ENCODE measurements around the gene VPS26A. TPM values are rescaled to one million over a fixed set of nuclear protein-coding genes. Genes with fewer than 3 reads are reported as not detected.
A peak's percentile ranks its signal among the peaks of the same experiment; 100 is the strongest.

Gene VPS26A
- total and polyA plus RNA-seq, 2 donors from 2014 or later: 38.9 to 52.5 TPM

GRCh38 chr10:69078311-69078710 is 45.7 kb upstream of the VPS26A start:
- no peaks in the 10 kb centered on the region for H3K4me1 ChIP-seq (ENCODE audit: control insufficient read depth in 2 of 3, insufficient read depth in 2 of 3, low read depth in 1 of 3, low read length in 3 of 3)
- intact Hi-C loops (cut with DNase I): no loop called here
- no peak for TF ChIP-seq CTCF (IDR thresholded peaks at IDR 0.05; ENCODE audit: borderline replicate concordance, extremely low read depth, insufficient read depth)
- DNase-seq (no peak), FAIRE-seq (no peak)
- no peak overlapping the region for H3K9ac ChIP-seq (ENCODE audit: low read length in 3 of 3)
- no peaks in the 10 kb centered on the region for H3K36me3 ChIP-seq (ENCODE audit: control insufficient read depth in 2 of 3, insufficient read depth in 3 of 3, low read length in 3 of 3)
- no peak overlapping the region for H3K27ac ChIP-seq (ENCODE audit: low read depth in 2 of 2, low read length in 2 of 2)
- no peaks in the 10 kb centered on the region for H3K9me3 ChIP-seq (ENCODE audit: control insufficient read depth in 2 of 3, insufficient read depth in 1 of 3, low read length in 3 of 3)
- no peaks in the 10 kb centered on the region for H3K27me3 ChIP-seq (ENCODE audit: control insufficient read depth, insufficient read depth, low read length)
- H3K4me3 ChIP-seq (ENCODE audit: low read length in 3 of 3): no peak overlapping the region

GRCh38 chr10:69080226-69080625 is 43.8 kb upstream of the VPS26A start:
- TF ChIP-seq CTCF (IDR thresholded peaks at IDR 0.05; ENCODE audit: borderline replicate concordance, extremely low read depth, insufficient read depth): no peak
- Histone ChIP-seq H3K4me3 (ENCODE audit: low read length in 3 of 3) (no peak overlapping the region), H3K9me3 (ENCODE audit: control insufficient read depth in 2 of 3, insufficient read depth in 1 of 3, low read length in 3 of 3) (no peaks in the 10 kb centered on the region), H3K9ac (ENCODE audit: low read length in 3 of 3) (no peak overlapping the region), H3K27me3 (ENCODE audit: control insufficient read depth, insufficient read depth, low read length) (no peaks in the 10 kb centered on the region), H3K4me1 (ENCODE audit: control insufficient read depth in 2 of 3, insufficient read depth in 2 of 3, low read depth in 1 of 3, low read length in 3 of 3) (no peaks in the 10 kb centered on the region), H3K27ac (ENCODE audit: low read depth in 2 of 2, low read length in 2 of 2) (no peak overlapping the region), H3K36me3 (ENCODE audit: control insufficient read depth in 2 of 3, insufficient read depth in 3 of 3, low read length in 3 of 3) (no peaks in the 10 kb centered on the region)
- intact Hi-C loops (cut with DNase I): no loop called here
- no peak for FAIRE-seq
- no peak for DNase-seq

GRCh38 chr10:69086001-69086509 is 37.9 kb upstream of the VPS26A start:
- peak in 1 of 5 donors; percentile 19 for DNase-seq
- H3K4me3 ChIP-seq (ENCODE audit: low read length in 3 of 3): peak overlapping the region in 2 of 3 donors; percentile 42 to 48
- intact Hi-C loops (cut with DNase I): no loop called here
- peak overlapping the region; percentile 60 to 67 for H3K27ac ChIP-seq (ENCODE audit: low read depth in 2 of 2, low read length in 2 of 2)
- H3K9ac ChIP-seq (ENCODE audit: low read length in 3 of 3): peak overlapping the region in 1 of 3 donors; percentile 55
- no peaks in the 10 kb centered on the region for H3K27me3 ChIP-seq (ENCODE audit: control insufficient read depth, insufficient read depth, low read length)
- peaks cover 0 to 5% (median 0%) of the 10 kb centered on the region in 3 donors for H3K4me1 ChIP-seq (ENCODE audit: control insufficient read depth in 2 of 3, insufficient read depth in 2 of 3, low read depth in 1 of 3, low read length in 3 of 3)
- no peak for FAIRE-seq
- no peaks in the 10 kb centered on the region for H3K36me3 ChIP-seq (ENCODE audit: control insufficient read depth in 2 of 3, insufficient read depth in 3 of 3, low read length in 3 of 3)
- no peak for TF ChIP-seq CTCF (IDR thresholded peaks at IDR 0.05; ENCODE audit: borderline replicate concordance, extremely low read depth, insufficient read depth)
- H3K9me3 ChIP-seq (ENCODE audit: control insufficient read depth in 2 of 3, insufficient read depth in 1 of 3, low read length in 3 of 3): no peaks in the 10 kb centered on the region
